ENCODE measurements around the gene HMG20A. TPM values are rescaled to one million over a fixed set of nuclear protein-coding genes. Genes with fewer than 3 reads are reported as not detected.

Gene HMG20A
- polyA plus RNA-seq, 3 donors = 11.6 to 26.4 (median 17.7) TPM

GRCh38 chr15:77455696-77456321 lies 35.1 kb downstream of the HMG20A start:
- peaks cover 0 to 2% (median 0%) of the 10 kb centered on the region in 3 donors for H3K27me3 Mint-ChIP-seq (ENCODE audit: low read depth in 3 of 3)
- peaks cover 4% of the 10 kb centered on the region for H4K20me1 ChIP-seq (ENCODE audit: insufficient read depth, low read length)
- TF ChIP-seq CTCF (IDR thresholded peaks at IDR 0.05) = no peak
- no peak overlapping the region for H3K27ac Mint-ChIP-seq
- 100% methylated on average over 1 of the region's 3 CpGs for WGBS (ENCODE audit: insufficient coverage)
- intact Hi-C loops (cut with micrococcal nuclease) = no loop called here
- H3K4me1 Mint-ChIP-seq = no peaks in the 10 kb centered on the region
- no peak overlapping the region for H3K9ac ChIP-seq (ENCODE audit: insufficient read depth, low read length, poor library complexity, severe bottlenecking)
- H3K4me3 ChIP-seq (replicated peaks in 1 of 3; ENCODE audit: low read depth in 2 of 3, low read length in 3 of 3) = no peak overlapping the region
- no peaks in the 10 kb centered on the region for H3K9me3 ChIP-seq (replicated peaks in 1 of 2; ENCODE audit: control insufficient read depth in 1 of 2, insufficient read depth in 1 of 2, low read length in 2 of 2)
- H3K36me3 Mint-ChIP-seq = peaks cover 22 to 24% of the 10 kb centered on the region in 2 donors
- no peak for DNase-seq
- H3K4me2 ChIP-seq (replicated peaks; ENCODE audit: extremely low read depth, low read length, poor library complexity, severe bottlenecking) = no peak overlapping the region
- H3K27me3 ChIP-seq (ENCODE audit: control insufficient read depth in 2 of 2, insufficient read depth in 2 of 2, low read length in 2 of 2) = no peaks in the 10 kb centered on the region
- H3K4me1 ChIP-seq (ENCODE audit: control insufficient read depth in 1 of 2, insufficient read depth in 2 of 2, low read length in 2 of 2) = no peaks in the 10 kb centered on the region
- no peaks in the 10 kb centered on the region for H3K9me3 Mint-ChIP-seq
- peaks cover 16 to 28% of the 10 kb centered on the region in 2 donors for H3K36me3 ChIP-seq (replicated peaks in 1 of 2; ENCODE audit: control insufficient read depth in 1 of 2, insufficient read depth in 2 of 2, low read length in 2 of 2)
- no peak overlapping the region for H3K4me3 Mint-ChIP-seq
- no peak overlapping the region for H3K27ac ChIP-seq (ENCODE audit: low read depth in 1 of 2, low read length in 2 of 2)
- no peaks in the 10 kb centered on the region for H3K79me2 ChIP-seq (ENCODE audit: insufficient read depth, low read length)
- H2AFZ ChIP-seq (ENCODE audit: insufficient read depth, low read depth, low read length, poor library complexity, severe bottlenecking) = no peak overlapping the region

GRCh38 chr15:77456746-77457145 lies 36.1 kb downstream of the HMG20A start:
- H3K4me1 ChIP-seq (ENCODE audit: control insufficient read depth in 1 of 2, insufficient read depth in 2 of 2, low read length in 2 of 2) = no peaks in the 10 kb centered on the region
- H3K27ac ChIP-seq (ENCODE audit: low read depth in 1 of 2, low read length in 2 of 2) = no peak overlapping the region
- intact Hi-C loops (cut with micrococcal nuclease) = no loop called here
- peaks cover 16 to 37% of the 10 kb centered on the region in 2 donors for H3K36me3 ChIP-seq (replicated peaks in 1 of 2; ENCODE audit: control insufficient read depth in 1 of 2, insufficient read depth in 2 of 2, low read length in 2 of 2)
- H3K4me3 Mint-ChIP-seq = no peak overlapping the region
- H3K79me2 ChIP-seq (ENCODE audit: insufficient read depth, low read length) = no peaks in the 10 kb centered on the region
- no CpG with 5 or more reads among the region's 1 CpG for WGBS (ENCODE audit: insufficient coverage)
- no peaks in the 10 kb centered on the region for H3K4me1 Mint-ChIP-seq
- H3K27me3 ChIP-seq (ENCODE audit: control insufficient read depth in 2 of 2, insufficient read depth in 2 of 2, low read length in 2 of 2) = no peaks in the 10 kb centered on the region
- TF ChIP-seq CTCF (IDR thresholded peaks at IDR 0.05) = no peak
- no peaks in the 10 kb centered on the region for H3K9me3 Mint-ChIP-seq
- H3K9me3 ChIP-seq (replicated peaks in 1 of 2; ENCODE audit: control insufficient read depth in 1 of 2, insufficient read depth in 1 of 2, low read length in 2 of 2) = no peaks in the 10 kb centered on the region
- peaks cover 4% of the 10 kb centered on the region for H4K20me1 ChIP-seq (ENCODE audit: insufficient read depth, low read length)
- no peak overlapping the region for H2AFZ ChIP-seq (ENCODE audit: insufficient read depth, low read depth, low read length, poor library complexity, severe bottlenecking)
- DNase-seq = no peak
- H3K27me3 Mint-ChIP-seq (ENCODE audit: low read depth in 3 of 3) = peaks cover 0 to 2% (median 0%) of the 10 kb centered on the region in 3 donors
- no peak overlapping the region for H3K4me2 ChIP-seq (replicated peaks; ENCODE audit: extremely low read depth, low read length, poor library complexity, severe bottlenecking)
- no peak overlapping the region for H3K27ac Mint-ChIP-seq
- H3K36me3 Mint-ChIP-seq = peaks cover 28 to 29% of the 10 kb centered on the region in 2 donors
- no peak overlapping the region for H3K9ac ChIP-seq (ENCODE audit: insufficient read depth, low read length, poor library complexity, severe bottlenecking)
- no peak overlapping the region for H3K4me3 ChIP-seq (replicated peaks in 1 of 3; ENCODE audit: low read depth in 2 of 3, low read length in 3 of 3)

Measured in CD14-positive monocyte (primary cell).